Glomerular visceral epithelial cell (primary cell): Measurements from ENCODE around the gene CHD1L.
A peak's percentile ranks its signal among the peaks of the same experiment; 100 is the strongest.
"Not testable (repeated sequence)": the region's sequence is repeated elsewhere in the genome, so short reads cannot be mapped to it uniquely, and the experiment has no call there.

Source experiments
- DNase-seq: peaks from one replicate; pipeline ENCODE4 v3.0.0-alpha.2; 2016; ENCODE audit errors: extremely low spot score

The CHD1L gene

DNA sequence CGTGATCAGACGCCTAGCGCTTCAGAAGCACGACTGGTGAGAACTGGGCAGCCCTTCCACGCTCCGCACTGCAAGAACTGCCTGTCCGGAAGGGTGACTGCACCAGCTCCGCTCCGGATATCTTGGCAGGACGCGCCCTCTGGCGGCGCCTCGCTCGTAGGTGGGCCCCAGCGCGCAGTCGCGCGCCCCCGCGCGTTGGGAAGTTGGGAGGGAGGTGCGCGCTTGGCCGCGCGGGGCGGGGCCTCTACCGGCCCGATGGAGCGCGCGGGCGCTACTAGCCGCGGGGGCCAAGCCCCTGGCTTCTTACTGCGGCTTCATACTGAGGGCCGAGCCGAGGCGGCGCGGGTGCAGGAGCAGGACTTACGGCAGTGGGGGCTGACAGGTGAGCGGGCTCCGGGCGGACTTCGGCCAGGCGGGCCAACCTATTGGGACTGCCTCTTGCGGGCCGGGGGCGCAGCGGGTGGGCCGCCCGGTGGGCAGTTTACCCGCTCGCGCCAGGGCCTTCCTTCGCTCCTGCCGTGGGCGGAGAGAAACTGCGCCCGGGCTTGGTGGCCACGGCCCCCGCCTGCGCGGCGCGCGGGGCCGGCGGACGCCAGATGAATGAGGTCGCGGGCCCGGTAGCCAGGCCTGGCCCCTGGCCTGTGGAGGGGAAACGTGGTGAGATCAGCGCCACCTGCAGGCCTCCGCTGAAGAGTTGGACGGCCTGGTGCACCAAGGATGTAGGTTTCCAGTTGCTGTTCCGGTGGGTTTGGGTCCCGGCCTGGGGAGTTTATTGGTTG, at the start of gene CHD1L:
CHD1L (plus strand) TSS at position 236 of the 779 bp plus-strand sequence; CDS start at position 256, 20 bp downstream.
- peak; percentile 96 for DNase-seq

DNA sequence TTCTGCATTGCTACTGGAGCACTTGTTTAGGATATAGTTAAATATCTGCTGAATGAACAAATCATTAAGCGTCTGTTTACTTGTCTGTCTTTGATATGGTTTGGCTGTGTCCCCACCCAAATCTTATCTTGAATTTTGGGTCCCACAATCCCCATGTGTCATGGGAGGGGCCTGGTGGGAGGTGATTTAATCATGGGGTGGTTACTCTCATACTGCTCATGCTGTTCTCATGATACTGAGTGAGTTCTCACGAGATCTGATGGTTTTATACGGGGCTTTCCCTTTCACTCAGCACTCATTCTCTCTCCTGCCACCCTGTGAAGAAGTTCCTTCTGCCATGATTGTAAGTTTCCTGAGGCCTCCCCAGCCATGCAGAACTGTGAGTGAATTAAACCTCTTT, 45.2 kb upstream of the CHD1L start:
- not testable (repeated sequence) for DNase-seq

DNA sequence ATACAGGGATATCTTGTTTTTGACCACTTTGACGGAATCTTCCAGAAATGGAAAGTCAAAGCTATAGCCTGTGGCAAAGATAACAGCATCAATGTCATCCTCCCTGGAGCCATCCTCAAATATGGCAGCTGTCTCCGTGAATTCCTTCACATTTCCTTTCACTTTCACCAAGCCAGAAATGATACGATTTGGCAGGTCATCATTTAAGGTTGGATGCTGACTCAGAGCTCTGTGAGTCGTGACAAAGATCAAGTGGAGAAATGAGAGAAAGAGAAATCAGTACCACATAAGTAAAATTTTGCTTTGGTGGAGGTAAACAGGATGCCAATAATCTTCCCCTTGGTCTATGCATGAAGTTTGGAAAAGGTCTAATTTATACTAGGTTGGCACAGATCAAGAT, 41.2 kb upstream of the CHD1L start:
- peak; percentile 46 for DNase-seq

DNA sequence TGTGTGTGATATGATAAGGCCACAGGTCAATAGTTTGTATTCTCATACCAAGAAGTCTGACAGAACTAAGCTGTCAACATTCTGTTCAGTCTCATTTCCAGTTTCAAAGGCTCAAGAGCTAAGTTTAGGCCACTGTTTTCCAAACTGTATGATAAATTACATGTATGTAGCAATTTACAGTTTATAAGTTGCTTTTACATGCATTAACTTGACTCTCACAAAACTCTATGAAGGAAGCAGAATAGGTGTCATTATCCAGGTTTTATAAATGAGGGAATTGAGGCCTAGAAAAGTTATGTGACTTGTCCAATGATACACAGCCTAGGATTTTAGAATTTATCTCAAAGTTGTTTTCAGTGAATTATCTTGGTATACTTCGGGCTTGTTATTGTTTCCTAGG, 40.7 kb upstream of the CHD1L start:
- DNase-seq, result no peak

DNA sequence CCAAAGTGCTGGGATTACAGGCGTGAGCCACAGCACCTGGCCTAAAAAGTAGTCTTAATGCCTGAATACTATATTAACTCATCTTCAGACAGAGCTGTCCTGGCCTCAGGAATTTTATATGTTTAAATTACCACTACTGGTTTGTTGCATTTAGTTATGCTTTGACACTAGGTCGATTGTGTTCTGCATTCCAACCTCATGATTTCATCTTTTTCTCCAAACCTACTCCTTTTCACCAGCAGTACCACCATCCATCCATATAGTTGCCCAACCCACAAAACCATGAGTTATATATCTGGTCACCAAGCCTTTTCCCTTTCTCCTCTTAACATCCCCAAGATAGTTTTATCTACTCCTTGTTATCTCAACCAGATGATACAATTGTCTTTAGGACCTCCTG, 39.9 kb upstream of the CHD1L start:
- DNase-seq, result peak; percentile 50

DNA sequence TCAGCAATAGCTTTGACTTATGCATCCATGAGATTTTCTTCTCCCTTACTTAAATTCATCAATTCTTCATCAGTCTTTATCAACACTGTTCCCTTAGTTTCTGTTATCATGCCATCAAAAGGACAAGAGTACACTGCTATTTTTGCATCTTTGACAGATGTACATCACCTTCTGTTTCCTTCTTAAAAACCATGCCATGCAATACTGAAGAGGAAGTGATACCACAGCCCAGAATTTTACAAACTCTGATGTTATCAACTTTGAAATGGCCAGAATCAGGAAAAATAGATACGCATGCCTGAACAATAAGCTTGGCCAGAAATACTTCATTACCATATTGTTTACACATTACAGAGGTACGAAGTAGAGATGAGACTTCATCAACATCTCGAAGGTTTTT, 38.4 kb upstream of the CHD1L start:
- no peak for DNase-seq

DNA sequence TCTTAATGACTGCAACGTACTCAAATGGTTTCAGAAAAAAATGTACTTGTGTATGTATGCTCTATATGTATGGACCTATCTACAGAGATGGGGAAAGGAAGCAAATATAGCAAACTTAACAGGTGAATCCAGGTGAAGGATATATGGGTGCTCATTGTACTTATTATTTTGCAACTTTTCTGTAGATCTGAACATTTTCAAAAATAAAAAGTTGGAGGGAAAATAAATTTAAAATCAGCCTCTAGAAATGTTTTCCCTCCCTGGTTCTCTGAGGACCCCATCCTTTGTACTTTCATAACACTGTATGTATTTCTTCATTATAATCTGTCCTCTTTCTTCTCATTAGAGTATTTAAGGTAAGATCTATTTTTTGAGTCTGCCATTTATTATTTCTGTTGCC, 35.3 kb upstream of the CHD1L start:
- DNase-seq, result no peak

DNA sequence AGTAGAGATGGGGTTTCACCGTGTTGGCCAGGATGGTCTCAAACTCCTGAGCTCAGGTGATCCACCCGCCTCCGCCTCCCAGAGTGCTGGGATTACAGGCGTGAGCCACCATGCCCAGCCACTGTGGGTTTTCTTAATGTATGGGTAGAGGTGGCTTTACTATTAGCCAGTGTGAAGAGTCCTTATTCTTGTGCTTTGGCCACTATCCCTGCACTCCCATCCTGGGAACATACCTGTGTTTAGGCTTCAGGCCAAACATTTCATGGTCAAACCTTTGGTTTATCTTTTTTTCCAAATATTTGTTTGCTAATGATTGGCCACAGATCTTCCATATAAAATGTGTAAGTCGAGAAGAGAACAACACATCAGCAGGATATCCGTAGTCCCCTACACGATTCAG, 33.9 kb upstream of the CHD1L start:
- no peak for DNase-seq

DNA sequence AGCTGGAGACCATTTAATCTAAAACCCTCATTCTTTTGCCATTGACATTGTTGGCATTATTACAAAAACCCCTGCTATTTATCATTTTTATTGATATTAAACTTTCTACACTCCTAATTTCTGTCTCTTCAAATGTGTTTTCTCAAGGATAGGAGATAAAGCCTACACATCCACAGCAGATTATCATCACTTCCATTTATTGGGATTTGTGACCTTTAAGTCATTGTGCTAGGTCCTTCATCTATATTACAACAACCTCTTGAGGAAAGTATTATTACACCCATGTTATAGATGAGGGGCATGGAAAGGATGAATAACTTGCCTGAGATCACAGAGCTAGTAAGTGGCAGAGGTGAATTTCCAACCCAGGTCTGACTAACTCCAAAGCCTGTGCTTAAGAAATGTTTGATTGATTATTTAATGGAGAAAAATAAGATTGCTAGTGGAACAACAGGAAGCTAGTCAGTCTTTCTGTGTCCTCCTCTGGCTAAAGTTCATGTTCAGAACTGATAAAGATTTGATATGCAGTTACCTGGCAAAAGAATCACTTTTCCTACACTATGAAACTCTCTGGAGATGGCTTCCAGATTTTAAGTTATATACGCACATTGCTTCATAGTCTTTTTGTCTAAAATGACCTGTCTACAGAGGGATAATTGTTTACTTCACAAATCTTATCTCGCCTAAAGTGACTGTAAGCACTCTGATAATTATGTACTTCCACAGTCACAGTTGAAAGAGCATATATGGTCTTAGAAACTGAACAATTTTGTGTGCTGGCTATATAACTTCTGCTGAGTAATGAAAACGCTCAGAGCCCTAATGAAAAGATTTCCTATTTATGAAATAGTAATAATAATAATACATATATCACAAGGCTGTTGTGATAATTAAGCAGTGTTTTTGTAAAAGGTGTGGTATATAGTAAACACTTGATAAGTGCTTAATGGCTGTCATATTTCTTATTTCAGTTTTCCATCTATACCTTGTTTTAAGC, 32.4 kb upstream of the CHD1L start:
- DNase-seq, result no peak

DNA sequence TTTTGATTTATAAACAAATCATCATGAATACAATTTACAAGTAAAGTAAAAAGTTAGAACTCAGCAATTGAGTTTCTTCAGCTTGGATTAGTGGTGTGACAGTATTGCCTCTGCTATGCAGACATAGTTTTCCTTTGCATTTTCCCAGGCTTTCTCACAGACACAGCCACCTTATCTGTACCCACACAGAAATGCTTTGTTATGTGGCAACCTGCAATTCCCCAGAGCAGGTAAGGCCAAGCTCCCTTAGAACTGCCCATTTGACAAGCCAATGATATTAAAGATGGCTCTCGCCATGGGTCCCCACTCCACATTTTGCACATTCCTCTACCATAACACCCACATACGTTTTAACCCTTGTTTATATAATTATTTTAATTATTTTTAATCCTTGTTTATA, 31.5 kb upstream of the CHD1L start:
- DNase-seq, result no peak

DNA sequence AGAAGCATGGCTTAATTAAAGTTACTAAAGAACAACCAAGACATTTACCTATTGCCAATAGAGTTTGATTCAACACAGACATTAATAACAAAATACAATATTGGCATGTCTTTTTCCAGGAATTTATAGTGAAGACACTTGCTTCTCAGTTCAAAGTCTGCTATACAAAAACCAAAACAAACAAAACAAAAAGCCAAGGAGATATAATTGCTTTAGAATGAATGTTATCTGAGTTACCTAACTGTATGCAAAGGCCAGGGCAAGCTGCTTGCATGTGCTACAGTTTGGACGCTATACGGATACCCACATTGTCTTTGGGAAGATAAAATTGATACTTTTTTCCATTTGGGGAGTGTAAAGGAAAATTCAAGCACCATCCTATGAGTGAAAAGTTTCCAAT, 30.9 kb upstream of the CHD1L start:
- no peak for DNase-seq

DNA sequence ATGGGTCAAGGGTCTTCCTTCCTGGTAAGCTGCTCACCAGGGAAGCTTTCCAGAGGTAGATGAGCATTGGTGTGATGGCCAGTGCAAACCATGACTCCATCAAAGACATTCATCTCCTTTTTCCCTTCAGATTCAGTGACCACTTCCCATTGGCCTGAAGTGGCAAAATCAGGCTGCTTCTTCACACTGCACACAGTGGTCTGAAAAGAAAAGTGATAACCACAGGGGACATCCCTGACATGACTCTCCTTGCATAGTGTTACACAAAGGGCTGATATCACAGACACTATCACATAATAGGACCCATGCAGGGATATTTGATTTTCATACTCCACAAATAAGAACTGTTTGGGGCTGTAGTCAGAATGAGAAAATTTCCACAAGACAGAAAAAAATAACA, 29.2 kb upstream of the CHD1L start:
- no peak for DNase-seq

DNA sequence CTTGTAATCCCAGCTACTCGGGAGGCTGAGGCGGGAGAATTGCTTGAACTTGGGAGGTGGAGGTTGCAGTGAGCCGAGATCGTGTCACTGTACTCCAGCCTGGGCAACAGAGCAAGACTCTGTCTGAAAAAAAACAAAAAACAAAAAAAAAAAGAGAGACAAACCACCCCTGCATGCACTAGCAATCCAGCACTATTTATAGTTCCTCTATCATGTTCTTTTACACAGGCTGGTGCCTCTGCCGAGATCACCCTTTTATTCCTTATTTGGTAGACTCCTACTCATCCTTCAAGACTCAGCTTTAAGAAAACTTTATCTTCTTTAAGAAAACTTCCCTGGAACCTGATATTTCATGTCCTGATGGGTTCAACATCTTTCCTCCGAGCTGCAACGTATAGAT, 28.2 kb upstream of the CHD1L start:
- DNase-seq, result no peak

DNA sequence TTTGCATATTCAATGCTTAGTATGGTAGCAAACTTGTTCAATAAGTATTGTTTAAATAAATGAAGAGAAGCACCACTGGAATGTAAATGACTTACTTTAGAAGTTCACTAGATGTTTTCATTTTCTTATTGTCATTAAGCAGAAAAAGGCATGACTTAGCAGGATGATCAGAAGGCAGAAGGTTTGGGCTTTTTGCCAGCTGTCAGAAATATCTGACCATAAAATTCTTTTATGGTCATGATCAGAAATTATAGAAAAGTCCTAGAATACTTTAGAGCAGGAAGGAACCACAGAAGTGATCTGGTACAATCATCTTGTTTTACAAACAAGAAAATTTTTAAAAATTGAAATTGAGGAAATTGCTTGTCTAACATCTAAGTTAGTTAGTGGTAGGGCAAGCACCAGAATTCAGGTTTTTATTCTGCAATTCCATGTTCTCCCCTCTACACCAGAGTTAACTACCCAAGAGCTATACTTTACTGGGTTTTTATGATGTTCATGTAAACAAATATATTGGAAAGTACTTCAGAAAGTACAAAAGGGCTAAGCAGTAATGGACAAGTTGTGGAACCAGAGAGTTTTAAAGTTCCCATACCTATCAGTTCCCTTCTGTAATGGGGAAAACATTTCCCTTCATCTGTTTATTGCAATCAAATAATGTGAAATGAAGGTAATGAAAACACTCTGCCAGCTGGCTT, 27.5 kb upstream of the CHD1L start:
- no peak for DNase-seq

DNA sequence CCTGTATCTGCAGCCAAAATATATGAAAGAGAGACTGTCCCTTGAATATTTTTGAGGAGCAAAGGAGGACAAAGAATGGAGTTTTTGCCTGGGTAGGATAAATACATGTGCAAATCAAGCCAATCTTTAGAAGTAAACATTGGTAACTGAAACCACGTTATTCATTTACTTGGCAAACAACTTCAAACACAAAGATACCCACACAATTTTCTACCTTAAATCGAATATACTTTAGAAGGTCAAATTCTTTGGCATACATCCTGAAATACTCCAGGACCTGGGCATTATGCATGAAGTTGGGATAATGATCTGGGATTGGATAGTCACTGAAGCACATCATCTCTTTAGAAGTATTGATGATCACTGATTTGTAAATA, 27.0 kb upstream of the CHD1L start:
- no peak for DNase-seq

DNA sequence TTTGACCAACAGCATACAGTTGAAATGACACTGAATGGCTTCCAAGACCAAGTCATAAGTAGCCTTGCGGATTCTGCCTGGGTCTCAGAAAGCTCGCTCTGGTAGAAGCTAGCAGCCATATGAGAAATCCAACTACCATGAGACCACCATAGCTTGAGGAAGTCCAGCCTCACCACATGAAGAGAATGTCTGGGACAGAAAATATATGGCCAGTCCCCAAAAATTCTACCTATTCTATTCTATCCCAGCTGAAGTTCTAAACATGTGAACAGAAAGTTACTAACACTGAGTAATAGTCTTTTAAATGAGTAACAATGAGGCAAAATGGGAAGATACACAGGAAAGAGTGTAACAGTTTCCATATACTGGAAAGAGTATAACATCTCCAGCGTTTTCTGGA, 26.4 kb upstream of the CHD1L start:
- DNase-seq, result no peak

DNA sequence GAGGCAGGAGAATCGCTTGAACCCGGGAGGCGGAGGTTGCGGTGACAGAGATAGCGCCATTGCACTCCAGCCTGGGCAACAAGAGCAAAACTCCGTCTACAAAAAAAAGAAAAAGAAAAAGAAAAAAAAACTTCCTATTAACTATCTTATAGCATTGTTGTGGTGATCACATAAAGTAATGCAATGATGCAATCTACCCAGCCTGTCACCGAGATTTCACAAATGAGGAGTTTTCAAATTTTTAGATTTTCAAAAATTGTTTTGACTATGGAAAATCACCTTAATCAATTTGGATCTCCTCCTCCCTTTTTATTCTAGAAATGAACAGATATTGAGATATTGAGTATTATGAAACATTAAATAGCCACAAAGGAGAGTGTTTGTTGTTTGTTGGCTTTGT, 25.3 kb upstream of the CHD1L start:
- no peak for DNase-seq

DNA sequence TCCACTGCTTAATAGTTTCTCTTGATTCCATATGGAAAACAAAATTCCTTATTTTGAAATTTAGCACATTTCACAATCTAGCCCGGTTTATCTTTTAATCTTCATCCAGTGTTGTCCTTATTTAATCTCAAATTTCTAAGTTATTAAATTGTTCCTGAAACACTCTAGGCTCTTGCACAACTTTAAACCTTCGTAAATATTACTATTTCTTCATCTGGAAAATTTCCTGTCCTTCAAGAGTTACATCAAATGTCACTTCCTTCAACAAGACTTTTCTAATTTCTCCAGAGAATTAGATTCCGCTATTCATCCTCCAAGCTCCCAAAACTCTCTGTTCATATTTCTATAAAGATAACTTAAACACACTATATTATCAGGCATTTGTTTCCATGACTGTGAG, 23.9 kb upstream of the CHD1L start:
- no peak for DNase-seq

DNA sequence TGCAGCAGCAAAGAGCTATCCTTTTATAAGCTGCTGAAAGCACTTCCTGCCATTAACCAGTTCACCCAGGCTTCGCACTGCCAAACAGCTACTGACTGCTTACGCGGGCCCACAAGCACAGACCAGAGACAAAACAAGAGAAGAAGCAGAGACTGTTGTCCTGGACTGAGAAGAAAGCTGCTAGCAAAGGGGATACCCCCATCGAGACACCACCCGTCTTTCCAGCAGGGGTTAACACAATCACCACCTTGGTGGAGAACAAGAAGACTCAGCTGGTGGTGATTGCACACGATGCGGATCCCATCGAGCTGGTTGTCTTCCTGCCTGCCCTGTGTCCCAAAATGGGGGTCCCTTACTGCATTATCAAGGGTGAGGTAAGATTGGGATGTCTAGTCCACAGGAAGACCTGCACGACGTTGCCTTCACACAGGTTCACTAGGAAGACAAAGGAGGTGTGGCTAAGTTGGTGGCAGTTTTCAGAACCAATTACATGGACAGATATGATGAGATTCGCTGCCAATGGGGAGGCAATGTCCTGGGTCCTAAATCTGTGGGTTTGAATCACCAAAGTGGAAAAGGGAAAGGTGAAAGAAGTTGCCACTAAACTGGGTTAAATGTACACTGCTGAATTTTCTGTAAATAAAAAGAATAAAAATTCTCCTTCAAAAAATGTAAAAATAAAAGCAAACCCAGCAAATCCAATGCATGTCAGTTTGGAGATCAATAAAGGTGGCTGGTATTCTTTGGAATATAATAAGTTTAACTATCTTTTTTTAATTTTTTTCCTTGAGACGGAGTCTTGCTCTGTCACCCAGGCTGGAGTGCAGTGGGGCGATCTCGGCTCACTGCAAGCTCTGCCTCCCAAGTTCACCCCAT, 18.5 kb upstream of the CHD1L start:
- DNase-seq, result no peak

DNA sequence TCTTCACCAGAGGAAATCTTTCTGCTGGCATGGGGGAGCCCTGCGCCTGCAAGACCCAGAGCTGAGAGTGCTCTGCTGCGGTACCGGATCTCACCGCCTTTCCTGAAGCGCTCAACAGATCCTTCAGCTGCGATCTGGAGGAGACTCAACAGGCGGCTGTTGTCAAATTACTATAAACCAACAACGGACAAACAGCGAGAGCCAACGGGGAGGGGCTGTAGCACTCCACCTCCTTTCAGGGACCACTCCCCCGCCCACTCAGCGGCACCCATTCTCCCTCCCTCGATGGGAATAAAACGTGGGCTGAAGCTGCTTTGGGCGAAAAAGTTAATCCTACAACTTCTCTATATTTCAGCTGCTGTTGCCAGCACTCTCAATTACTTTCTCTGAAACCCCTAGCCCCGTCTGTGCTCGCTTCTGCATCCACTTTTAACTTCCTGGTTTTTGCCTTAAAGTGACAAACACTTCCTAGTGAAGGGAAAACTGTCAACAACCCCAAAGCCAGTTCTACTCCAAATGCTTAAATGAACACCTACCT, 17.2 kb upstream of the CHD1L start, which contains the start of gene FMO5:
FMO5 (minus strand) TSS at position 147 of the 538 bp plus-strand sequence. CDS start 310 bp downstream, outside the sequence.
- peak; percentile 56 for DNase-seq

DNA sequence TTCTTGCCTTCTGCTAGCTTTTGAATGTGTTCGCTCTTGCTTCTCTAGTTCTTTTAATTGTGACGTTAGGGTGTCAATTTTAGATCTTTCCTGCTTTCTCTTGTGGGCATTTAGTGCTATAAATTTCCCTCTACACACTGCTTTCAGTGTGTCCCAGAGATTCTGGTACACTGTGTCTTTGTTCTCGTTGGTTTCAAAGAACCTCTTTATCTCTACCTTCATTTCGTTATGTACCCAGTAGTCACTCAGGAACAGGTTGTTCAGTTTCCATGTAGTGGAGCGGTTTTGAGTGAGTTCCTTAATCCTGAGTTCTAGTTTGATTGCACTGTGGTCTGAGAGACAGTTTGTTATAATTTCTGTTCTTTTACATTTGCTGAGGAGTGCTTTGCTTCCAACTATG, 11.5 kb upstream of the CHD1L start:
- DNase-seq, result not testable (repeated sequence)
